Cardiac fibroblast (primary cell): ENCODE data around the gene MIPOL1.

ENCODE experiments used
- DNase-seq, 2 donors: peaks; one replicate each; pipeline versions ENCODE4 v3.0.0 to v3.0.0-alpha.2; 2010; ENCODE audit warnings: low read depth in 2 of 2
- H3K4me3 ChIP-seq, 2 donors: replicated peaks in 1 of 2; 1 replicate in 1 of 2; 2 replicates in 1 of 2; pipeline ENCODE4 v1.5.1; 2011; ENCODE audit warnings: low read depth in 2 of 2, low read length in 2 of 2, mild to moderate bottlenecking in 2 of 2, moderate library complexity in 1 of 2
- TF ChIP-seq, protein P1 (sequence below): IDR thresholded peaks from one replicate; pipeline ENCODE4 v1.5.1; 2011; ENCODE audit warnings: low read depth, mild to moderate bottlenecking, low read length, inconsistent platforms

MIPOL1 gene

DNA sequence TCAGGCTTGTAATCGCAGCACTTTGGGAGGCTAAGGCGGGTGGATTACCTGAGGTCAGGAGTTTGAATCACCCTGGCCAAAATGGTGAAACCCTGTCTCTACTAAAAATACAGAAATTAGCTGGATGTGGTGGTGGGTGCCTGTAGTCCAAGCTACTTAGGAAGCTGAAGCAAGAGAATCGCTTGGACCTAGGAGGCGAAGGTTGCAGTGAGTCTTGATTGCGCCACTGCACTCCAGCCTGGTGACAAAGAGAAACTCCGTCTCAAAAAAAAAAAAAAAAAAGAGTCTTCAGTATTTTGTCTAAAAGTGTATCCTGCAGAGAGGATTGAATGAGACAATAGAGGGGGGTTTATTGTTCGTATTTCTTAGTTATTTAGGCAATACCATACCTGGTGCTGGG, 372.0 kb downstream of the MIPOL1 start:
- no peak for DNase-seq
- no peak overlapping the region for H3K4me3 ChIP-seq
- TF ChIP-seq, protein P1, sequence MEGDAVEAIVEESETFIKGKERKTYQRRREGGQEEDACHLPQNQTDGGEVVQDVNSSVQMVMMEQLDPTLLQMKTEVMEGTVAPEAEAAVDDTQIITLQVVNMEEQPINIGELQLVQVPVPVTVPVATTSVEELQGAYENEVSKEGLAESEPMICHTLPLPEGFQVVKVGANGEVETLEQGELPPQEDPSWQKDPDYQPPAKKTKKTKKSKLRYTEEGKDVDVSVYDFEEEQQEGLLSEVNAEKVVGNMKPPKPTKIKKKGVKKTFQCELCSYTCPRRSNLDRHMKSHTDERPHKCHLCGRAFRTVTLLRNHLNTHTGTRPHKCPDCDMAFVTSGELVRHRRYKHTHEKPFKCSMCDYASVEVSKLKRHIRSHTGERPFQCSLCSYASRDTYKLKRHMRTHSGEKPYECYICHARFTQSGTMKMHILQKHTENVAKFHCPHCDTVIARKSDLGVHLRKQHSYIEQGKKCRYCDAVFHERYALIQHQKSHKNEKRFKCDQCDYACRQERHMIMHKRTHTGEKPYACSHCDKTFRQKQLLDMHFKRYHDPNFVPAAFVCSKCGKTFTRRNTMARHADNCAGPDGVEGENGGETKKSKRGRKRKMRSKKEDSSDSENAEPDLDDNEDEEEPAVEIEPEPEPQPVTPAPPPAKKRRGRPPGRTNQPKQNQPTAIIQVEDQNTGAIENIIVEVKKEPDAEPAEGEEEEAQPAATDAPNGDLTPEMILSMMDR: no peak

- TF ChIP-seq, protein P1: no peak
- DNase-seq: no peak
- H3K4me3 ChIP-seq: no peak overlapping the region
Measured at GRCh38 chr14:37571391-37571790, 373.7 kb downstream of the MIPOL1 start.

DNA sequence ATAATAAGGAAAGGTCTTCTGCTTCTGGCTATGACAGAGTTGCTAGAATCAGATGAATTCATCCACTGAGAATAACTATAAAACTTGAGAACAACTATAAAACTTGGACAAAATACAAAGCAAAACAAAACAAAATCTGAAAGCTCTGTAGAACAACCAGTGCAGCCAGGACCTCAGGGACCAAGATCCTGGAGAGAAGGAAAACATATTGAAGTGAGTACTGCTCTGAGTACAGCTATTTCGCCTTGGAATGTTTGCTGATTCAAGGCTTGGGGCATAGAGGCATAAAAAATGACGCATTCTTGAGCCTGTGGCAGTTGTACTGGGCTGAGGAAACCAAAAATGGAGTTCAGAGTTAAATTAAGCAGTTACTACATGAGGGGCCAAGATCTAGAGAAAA, 375.6 kb downstream of the MIPOL1 start:
- DNase-seq: no peak
- TF ChIP-seq, protein P1: no peak
- H3K4me3 ChIP-seq: no peak overlapping the region

DNA sequence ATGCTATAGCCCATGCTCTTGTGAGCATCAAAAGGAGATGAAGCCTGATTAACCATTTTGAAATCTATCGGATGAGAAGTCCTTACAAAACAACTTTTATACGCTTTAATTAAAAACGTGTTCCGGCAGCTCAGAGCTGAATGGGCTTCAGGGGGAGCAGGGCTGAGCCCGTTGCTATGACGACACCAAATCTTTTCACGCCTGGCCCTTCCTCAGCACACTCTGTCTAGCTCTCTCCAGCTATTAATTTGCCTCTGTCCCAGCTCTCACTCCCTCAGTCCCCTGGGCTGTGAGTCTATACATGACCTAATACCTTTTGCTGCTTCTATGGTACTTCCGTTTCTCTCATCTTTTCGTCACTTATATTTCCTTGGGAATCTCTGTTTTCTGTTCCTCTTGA, 381.5 kb downstream of the MIPOL1 start:
- no peak for DNase-seq
- TF ChIP-seq, protein P1: no peak
- no peak overlapping the region for H3K4me3 ChIP-seq

DNA sequence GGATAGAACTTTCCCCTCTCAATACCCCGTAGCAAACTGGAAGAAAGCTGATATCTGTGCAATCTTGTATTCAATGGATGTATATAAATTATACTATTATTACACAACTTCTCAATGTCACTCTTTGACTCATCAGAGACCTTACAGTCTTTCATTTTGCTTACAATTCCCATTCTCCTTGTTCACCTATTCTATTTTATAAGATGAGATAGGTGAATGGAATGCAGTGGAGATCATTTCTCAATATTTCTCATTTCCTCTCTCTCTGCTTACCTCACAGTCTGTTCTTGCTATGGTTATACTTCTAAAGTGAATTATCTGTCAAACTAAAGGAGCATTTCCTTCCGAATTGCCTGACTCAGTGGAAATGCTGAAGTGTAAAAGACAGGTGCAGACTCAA, 382.4 kb downstream of the MIPOL1 start:
- TF ChIP-seq, protein P1: no peak
- DNase-seq: peak in 1 of 2 donors; percentile 64
- no peak overlapping the region for H3K4me3 ChIP-seq

DNA sequence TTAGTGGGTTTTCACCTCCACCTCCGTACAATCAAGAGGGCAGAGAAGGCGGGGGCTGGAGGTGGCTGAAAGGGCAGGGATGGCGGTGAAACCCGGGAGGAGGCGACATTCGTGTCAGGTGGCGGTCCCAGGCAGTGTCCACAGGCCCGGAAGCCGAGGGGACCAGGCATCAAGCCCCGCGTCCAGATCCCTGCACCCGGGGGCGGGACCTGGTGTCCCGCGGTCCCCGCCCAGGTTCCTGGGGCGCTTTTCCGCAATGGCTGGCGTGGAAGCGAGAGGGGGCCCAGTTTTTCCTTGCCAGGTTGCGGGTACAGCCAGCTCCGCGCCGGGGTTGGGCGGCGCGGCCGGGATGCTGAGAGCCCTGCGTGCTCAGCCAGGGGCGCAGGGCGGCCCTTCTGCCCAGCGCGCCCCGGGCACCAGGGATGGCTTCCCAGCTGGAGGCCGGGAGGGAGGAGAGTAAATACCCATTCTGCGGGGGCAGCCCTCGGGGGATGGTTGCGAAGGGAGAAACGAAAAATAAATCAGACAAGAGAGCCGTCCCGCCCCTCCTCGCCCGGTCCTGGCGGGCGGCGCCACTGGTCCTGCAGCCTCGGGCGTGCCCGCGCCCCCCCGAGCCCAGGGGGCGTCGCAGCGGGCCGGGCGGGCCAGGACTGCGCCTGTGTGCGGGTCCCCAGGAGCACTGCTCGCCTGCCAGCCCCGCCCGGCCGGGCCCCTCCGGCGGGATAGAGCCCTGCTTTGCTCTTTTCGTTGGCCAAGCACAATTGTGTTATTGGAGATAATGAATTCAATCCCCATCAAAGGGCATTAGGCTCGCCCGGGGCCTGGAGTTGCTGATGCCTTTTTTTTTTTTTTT, 385.8 kb downstream of the MIPOL1 start:
- no peak for DNase-seq
- H3K4me3 ChIP-seq: peak overlapping the region in 1 of 2 donors; percentile 37
- TF ChIP-seq, protein P1: no peak
